Loucy (cell line): ENCODE results near the gene NPC1.

Experiments used
- CTCF ChIP-seq: fragments of 200-600 bp; sonication (generic); conservative IDR thresholded peaks from 2 replicates; pipeline ENCODE4 v1.5.1; 2014; ENCODE audit warnings: mild to moderate bottlenecking, antibody characterized with exemption, low read length
- EZH2phosphoT487 ChIP-seq: fragments of 200-600 bp; IDR thresholded peaks from 2 replicates; pipeline ENCODE4 v1.6.1; 2018; ENCODE audit warnings: antibody characterized with exemption, mild to moderate bottlenecking, moderate library complexity, borderline replicate concordance

GRCh38 chr18:23614891-23615290 is 28.6 kb upstream of the NPC1 start:
- no peak for TF ChIP-seq CTCF
- TF ChIP-seq EZH2phosphoT487: no peak
